ENCODE results near the gene CADPS2.

GRCh38 chr7:122684504-122684903 lies 201.8 kb downstream of the CADPS2 start:
- TF ChIP-seq CTCF (IDR thresholded peaks at IDR 0.05; ENCODE audit: insufficient read depth, low read length, poor library complexity, severe bottlenecking) (no peak), EZH2phosphoT487 (conservative IDR thresholded peaks at IDR 0.05; ENCODE audit: low read length) (no peak)
